ENCODE data around the gene HSPA12B.
"Not testable (repeated sequence)": the region's sequence is repeated elsewhere in the genome, so short reads cannot be mapped to it uniquely, and the experiment has no call there.

Gene HSPA12B

GRCh38 chr20:3787324-3788014 lies 55.0 kb downstream of the HSPA12B start:
- DNase-seq (ENCODE audit: low read depth) = no peak

GRCh38 chr20:3788685-3789155 lies 56.2 kb downstream of the HSPA12B start:
- DNase-seq (ENCODE audit: low read depth) = no peak

GRCh38 chr20:3789201-3789600 lies 56.7 kb downstream of the HSPA12B start:
- DNase-seq (ENCODE audit: low read depth) = not testable (repeated sequence)

GRCh38 chr20:3794168-3794567 lies 61.7 kb downstream of the HSPA12B start:
- not testable (repeated sequence) for DNase-seq (ENCODE audit: low read depth)

- DNase-seq (ENCODE audit: low read depth) = no peak
These were observed 62.4 kb downstream of the HSPA12B start for GRCh38 chr20:3794701-3795420.

GRCh38 chr20:3795511-3796468 lies 63.3 kb downstream of the HSPA12B start, which contains the start of gene CDC25B:
CDC25B (plus strand) TSS chr20:3796310; CDS start chr20:3796532, 222 bp downstream.
- peak; percentile 79 for DNase-seq (ENCODE audit: low read depth)

GRCh38 chr20:3796477-3797225 lies 64.2 kb downstream of the HSPA12B start:
- DNase-seq (ENCODE audit: low read depth) = no peak

- no peak for DNase-seq (ENCODE audit: low read depth)
These were observed 64.7 kb downstream of the HSPA12B start for GRCh38 chr20:3797226-3797545.

- peak; percentile 47 for DNase-seq (ENCODE audit: low read depth)
These were observed 65.3 kb downstream of the HSPA12B start for GRCh38 chr20:3797592-3798372.

GRCh38 chr20:3798373-3798768 lies 65.9 kb downstream of the HSPA12B start:
- no peak for DNase-seq (ENCODE audit: low read depth)

- DNase-seq (ENCODE audit: low read depth) = no peak
These were observed 66.4 kb downstream of the HSPA12B start for GRCh38 chr20:3798908-3799248.

- no peak for DNase-seq (ENCODE audit: low read depth)
These were observed 67.9 kb downstream of the HSPA12B start for GRCh38 chr20:3800256-3800877.

GRCh38 chr20:3800878-3801260 lies 68.4 kb downstream of the HSPA12B start:
- no peak for DNase-seq (ENCODE audit: low read depth)

GRCh38 chr20:3801299-3801698 lies 68.8 kb downstream of the HSPA12B start:
- DNase-seq (ENCODE audit: low read depth) = no peak

GRCh38 chr20:3801846-3802245 lies 69.4 kb downstream of the HSPA12B start:
- no peak for DNase-seq (ENCODE audit: low read depth)
